NOMO-1 treated with dmso at 0.1 percent for 144 hours (cell line): Measurements from ENCODE around the gene CALML4.

ENCODE experiments used
- DNase-seq: peaks from one replicate; lab custom pipeline; 2025; ENCODE audit not compliant: unreplicated experiment; lab: John Stamatoyannopoulos, UW

Gene CALML4

GRCh38 chr15:68151277-68151676, 53.9 kb downstream of the CALML4 start:
- DNase-seq = no peak

- no peak for DNase-seq
Observed at GRCh38 chr15:68150187-68150586, 54.9 kb downstream of the CALML4 start.

GRCh38 chr15:68149059-68149458, 56.1 kb downstream of the CALML4 start:
- DNase-seq = no peak

DNA sequence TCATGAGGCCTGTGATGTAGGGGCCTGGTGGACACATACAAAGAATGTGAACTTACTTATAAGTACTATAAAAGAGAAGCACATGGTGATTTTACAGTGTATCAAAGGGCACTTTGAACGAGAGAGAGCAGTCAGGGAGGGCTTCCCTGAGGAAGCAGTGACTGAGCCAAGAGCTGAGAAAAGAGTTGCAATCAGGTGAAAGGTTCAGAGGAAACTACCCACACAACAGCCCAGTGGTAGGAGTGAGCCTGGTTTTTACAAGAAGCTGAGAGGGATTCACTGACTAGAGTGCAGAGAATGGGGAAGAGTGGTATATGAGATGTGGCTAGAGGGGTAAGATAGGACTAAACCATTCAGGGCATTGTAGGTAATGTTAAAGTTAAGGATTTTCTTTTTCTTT, 57.1 kb downstream of the CALML4 start:
- DNase-seq = no peak

- DNase-seq = no peak
Observed at GRCh38 chr15:68145706-68146105, 59.4 kb downstream of the CALML4 start.

DNA sequence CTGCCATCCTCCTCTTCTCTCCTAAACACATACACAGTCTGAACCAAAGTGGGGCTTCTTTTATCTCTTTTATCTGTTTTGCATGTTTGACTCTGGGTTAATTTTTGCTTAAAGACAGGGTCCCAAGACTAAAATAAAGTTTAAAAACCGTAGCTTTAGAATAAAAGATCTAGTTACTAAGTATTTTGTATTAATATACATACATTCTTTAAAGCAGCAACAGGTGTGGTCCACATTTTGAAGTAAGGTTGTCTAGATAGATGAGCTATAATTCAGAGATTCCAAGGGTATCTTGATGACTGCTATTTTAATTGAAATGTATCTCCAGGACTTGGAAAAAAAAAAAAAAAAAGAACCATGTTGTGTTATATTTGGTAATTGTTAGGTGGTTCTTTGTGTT, 61.3 kb downstream of the CALML4 start:
- no peak for DNase-seq

DNA sequence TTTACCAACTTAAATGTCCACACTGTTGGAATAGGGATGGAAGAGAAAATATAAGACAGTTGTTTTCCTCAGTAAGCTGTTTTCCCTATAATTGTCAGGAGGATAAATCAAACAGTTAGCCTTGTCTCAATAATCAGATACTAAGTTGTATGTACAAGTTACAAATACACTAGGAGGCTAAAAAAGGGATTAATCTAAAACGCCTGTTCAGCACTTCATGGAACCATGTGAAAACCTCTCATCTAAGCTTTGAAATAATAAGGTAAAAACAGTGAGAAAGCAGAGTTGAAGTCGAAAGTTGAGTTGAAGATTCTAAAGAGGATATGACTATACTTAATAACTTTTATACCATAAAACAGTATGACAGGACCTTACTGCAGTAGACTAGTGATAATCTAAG, 62.0 kb downstream of the CALML4 start:
- DNase-seq = no peak
